ENCODE data around the gene UBLCP1.
"Not testable (repeated sequence)": the region's sequence is repeated elsewhere in the genome, so short reads cannot be mapped to it uniquely, and the experiment has no call there.

The UBLCP1 gene

DNA sequence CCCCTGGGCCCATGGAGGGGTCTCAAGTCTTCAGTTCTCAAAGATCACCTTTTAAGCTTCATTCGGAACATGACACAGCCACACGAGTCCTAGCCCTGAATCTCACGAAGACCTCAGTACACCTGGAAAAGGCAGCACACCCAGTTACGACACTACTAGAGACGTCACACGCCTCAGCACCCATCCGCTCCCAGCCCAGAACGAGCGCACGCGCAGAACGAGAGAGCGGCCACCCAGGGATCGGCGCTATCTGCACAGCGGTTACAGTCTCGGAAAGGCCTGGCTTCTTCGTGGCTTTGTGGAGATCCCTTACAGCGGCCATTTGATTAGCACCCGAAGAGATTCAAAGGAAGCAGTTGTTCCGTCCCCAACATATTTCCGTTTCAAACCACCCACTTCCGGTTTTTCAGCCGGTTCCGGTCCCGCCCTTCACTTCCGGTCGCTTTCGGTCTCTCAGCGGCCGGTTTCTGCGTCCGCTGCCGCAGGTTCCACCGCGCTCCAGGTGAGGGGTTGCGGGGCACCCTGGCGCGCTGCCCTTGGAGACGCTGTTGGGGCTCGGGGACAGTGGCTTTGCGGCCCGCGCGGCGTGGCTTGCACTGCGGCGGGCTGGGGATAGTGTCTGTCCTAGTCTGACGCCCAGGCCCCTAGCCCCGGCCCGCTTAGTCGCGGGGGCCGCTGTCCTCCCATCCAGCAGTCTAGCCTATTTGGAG lies at the start of gene UBLCP1:
TSS of gene UBLCP1 (plus strand) at position 432 of the 710 bp plus-strand sequence. CDS start 5,626 bp downstream, outside the sequence.
- DNase-seq, result peak; percentile 86

DNA sequence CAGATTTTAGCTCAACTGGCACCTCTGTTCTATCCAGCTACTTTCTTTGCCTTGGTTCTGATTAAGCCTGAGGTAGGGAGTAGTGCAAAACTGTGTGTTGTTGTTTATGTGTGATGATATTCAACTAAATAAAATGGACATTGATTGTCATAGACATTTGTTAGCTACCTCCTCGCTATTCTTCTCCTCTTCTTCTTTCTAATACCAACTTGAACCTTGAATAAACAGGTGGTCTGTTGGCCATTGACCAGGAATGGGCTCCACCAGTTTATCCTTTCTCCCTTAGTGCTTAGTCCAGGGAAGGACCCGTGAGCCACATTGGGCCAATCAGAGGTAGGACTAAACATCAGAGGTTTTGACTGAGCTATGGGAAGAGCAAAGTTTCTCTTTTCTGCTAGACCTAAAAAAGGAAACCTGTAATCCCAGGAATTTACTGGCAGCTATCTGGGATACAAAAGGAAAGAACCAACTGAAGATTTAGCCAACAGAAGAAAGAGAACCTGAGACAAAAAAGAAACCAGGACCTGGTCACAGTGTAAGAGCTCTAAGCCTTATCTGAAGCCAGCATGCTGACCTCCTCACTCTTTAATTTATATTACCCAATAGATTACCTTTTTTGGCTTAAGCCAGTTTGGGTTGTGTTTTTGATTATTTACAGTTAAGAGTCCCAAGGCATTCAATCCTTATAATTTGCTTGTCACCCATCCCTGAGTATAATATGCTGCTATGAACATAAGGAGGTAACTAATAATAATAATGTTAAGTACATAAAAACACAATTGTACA lies 48.4 kb upstream of the UBLCP1 start:
- DNase-seq, result no peak

DNA sequence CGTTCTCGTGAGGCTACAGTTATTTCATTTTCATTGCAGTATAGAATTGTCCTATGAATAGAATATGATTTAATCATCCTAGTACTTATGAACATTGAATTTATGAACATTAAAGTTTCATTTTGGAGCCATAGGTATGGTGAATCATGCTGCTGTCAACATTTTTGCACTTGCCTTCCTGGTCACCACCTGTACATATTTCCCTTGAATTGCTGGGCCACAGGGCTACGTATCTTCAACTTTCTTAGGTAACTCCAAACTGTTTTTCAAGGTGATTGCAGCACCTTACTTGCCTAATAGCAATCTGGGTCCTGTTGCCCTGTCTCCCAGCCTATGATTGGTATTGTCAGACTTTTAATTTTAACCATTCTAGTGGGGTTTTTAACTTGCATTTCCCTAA lies 47.2 kb upstream of the UBLCP1 start:
- DNase-seq, result no peak

GRCh38 chr5:159216454-159216853 lies 46.6 kb upstream of the UBLCP1 start:
- DNase-seq, result no peak

- no peak for DNase-seq
Measured at GRCh38 chr5:159217236-159217635, 45.9 kb upstream of the UBLCP1 start.

DNA sequence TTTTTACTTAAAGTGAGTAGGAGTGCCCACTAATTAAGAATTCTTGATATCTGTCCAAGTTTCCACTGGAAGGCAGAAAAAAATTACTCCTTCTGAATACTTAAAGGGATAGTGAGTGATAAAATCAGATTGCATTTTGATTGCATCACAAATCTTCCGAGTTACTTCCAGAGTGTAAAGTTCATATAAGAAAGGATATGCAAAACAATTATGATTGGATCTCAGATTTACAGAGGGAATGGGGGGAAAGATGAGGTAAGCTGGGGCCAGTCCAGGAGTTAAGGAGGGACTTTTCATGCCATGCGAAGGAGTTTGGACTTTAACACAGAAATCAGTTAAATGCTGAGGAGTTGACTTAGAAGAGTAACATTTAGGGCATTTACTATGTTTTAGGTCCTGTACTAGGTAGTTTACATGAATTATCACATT lies 44.5 kb upstream of the UBLCP1 start:
- no peak for DNase-seq

DNA sequence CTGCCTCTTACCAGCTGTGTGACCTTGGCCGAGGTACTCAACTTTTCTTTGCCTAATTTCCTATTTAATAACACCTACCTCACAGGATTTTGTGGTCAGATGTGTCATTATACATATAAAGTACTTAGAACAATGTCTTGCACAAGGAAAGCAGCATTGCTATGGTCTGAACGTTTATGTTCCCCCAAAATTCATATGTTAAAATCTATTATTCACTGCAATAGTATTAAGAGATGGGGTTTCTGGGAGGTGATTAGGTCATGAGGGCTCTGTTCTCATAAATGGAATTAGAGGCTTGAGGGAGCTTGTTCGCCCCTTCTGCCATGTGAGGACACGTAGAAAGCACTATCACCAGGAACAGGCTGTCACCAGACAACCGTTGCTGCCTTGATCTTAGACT lies 42.9 kb upstream of the UBLCP1 start:
- no peak for DNase-seq

DNA sequence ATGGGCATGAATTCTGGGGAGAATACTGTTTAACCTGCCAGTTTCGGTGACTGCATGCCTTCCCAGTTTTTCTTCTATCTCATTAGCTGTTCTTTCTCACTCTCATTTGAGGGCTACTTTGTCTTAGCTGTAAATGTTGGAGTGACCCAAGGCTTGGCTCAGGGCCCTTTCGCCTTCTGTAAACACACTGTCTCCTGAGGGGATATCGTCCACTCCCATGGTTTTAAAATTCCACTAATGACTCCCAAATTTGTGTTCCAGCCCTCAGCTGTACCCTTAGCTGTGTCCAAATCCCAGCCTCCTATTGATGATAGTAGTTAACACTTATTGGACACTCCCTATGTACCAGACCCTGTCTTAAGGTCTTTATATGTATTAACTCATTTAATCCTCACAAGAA lies 39.6 kb upstream of the UBLCP1 start:
- no peak for DNase-seq

DNA sequence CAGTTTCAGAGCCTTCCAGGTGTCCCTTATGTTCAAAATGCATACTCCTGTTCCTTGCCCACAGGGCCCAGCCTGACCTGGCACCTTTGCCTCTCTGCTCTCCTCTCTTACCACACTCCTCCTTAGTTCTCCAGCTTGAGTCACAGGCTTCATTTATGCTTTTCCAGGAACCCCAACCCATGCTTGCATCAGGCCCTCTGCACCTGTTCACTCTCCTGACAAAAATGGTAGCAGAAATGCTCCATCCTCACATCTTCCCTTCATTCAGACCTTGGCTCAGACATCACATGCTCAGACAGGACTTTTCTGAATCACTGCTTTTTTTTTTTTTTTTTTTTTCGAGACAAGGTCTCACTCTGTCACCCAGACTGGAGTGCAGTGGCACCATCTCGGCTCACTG lies 38.6 kb upstream of the UBLCP1 start:
- DNase-seq, result no peak

- no peak for DNase-seq
Measured at GRCh38 chr5:159226451-159226850, 36.6 kb upstream of the UBLCP1 start.

GRCh38 chr5:159227452-159227851 lies 35.6 kb upstream of the UBLCP1 start:
- no peak for DNase-seq

DNA sequence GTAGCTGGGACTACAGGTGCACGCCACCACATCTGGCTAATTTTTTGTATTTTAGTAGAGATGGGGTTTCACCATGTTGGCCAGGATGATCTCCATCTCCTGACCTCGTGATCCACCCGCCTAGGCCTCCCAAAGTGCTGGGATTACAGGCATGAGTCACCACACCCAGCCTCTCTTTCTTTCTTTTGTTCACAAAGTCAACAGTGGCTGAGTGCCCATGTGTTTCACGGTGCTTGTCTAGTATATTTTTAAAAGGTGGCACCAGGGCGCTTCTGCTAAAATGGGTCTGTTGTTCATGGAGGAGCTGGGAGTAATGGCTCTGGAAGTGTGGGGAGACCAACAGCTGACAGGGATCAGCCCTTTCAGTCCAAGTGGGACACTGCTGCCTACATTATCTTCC lies 35.0 kb upstream of the UBLCP1 start:
- DNase-seq, result not testable (repeated sequence)

DNA sequence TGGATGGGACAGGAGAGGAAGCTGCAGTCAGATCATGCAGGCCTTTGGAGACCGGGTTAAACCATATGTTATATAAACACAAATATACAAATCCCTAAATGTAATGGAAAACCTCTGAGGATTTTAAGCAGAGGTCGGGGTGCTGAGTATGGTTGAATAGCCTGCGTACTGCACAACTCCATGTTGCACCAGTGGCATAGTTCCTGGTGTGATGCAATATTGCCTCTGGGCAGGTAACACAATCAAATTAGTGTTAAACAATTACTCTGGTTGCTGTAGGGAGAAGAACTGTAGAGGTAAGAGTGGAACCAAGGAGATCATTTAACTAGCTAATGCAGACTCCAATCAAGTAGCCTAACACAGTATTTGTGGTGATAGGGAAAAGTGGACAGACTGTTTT lies 32.4 kb upstream of the UBLCP1 start:
- DNase-seq, result no peak

GRCh38 chr5:159231167-159231566 lies 31.9 kb upstream of the UBLCP1 start:
- DNase-seq, result no peak

DNA sequence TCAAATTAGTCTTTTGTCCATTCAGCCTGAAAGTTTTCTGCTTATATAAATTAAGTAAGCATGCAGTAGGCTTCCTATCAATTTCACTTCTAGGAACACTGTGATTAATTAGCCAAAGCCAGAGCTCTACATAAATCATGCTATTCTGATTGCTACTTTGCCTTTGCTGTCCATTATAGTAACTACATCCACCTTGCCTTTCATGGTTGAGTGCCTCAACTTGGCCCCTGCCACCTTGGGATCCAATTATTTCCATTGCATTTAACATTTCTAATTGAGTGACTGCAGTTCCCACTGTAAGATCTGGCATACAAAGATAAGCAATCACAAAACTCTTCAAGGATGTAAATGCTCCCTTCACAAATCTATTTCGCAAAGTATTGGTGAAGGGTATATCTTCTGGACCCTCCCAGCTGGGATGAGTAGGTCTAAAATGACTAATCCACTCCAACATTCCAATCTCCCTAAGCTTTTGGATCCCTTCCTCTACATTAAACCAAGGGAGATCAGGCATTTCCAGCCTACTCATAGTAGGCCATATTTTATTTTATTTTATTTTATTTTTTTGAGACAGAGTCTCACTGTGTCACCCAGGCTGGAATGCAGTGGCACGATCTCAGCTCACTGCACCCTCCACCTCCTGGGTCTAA lies 27.1 kb upstream of the UBLCP1 start:
- DNase-seq, result not testable (repeated sequence)

GRCh38 chr5:159240301-159240870 lies 22.7 kb upstream of the UBLCP1 start:
- DNase-seq, result no peak

DNA sequence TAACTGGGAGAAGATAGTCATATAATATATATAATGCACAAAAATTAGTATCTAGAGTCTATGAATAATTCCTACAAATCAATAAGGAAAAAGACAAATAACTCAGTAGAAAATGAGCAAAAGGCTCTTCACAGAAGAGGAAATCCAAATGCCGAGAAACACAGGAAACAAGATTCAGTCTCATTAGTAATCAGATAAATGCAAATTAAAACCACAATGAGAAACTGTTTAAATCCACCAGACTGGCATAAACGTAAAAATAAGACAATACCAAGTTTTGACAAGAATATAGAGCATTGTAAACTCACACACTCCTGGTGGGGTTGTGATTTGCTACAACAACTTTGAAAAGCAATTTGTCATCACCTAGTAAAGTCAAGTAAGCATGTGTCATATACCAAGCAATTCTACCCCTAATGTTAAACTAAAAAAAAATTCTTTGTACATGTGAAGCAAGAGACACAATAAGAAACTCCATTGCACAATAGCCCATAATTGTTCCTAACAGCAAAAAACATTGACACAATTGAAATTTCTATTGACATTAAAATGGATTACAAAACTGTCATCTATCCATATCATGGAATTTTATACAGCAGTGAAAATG lies 21.0 kb upstream of the UBLCP1 start:
- DNase-seq, result no peak

- DNase-seq, result no peak
Measured at GRCh38 chr5:159242656-159243055, 20.4 kb upstream of the UBLCP1 start.

DNA sequence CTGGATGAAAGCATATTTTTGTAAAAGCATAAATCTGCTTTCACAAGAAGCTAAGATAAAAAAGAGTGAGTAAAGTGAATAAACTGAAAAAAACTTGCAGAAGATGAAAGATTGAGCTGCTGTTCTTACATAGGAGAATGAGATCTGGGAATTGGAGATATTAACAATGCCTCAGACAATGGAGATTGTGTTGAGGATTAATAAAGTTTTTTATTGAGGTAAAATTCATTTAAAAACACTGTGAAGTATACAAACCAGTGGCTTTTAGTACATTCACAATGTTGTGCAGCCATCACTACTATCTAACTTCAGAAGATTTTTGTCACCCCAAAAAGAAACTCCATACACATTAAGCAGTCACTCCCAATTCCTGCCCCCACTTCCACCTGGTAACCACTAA lies 19.7 kb upstream of the UBLCP1 start:
- no peak for DNase-seq

DNA sequence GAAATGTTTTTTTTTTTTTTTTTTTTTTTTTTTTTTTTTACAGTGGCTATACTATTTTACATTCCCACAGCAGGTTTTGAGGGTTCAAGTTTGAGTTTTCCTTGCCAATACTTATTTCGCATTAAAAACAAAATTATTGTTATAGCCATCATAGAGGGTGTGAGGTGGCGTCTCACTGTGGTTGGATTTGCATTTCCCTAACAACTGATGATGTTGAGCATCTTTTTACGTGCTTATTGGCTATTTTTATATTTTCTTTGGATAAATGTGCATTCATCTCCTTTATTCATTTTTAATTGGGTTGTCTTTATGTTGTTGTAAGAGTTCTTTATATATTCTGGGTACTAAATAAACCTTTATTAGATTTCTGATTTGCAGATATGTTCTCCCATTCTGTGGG lies 18.9 kb upstream of the UBLCP1 start:
- no peak for DNase-seq

DNA sequence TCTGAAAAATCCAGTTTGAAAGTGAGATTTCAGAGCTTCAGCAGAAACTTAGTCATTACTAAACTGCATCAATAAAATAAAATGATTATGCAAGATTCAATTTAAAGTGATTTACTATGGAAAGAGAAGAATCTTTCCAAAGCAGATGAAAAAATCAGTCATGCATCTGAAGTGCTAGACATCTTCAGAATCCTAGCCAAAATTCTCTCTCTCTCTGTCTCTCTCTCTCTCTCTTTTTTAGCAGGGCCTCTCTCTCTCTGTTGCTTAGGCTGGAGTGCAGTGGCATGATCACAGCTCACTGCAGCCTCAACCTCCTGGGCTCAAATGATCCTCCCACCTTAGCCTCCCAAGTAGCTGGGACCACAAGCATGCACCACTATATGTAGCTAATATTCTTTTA lies 18.2 kb upstream of the UBLCP1 start:
- no peak for DNase-seq

GRCh38 chr5:159249158-159249557 lies 13.9 kb upstream of the UBLCP1 start:
- DNase-seq, result no peak

DNA sequence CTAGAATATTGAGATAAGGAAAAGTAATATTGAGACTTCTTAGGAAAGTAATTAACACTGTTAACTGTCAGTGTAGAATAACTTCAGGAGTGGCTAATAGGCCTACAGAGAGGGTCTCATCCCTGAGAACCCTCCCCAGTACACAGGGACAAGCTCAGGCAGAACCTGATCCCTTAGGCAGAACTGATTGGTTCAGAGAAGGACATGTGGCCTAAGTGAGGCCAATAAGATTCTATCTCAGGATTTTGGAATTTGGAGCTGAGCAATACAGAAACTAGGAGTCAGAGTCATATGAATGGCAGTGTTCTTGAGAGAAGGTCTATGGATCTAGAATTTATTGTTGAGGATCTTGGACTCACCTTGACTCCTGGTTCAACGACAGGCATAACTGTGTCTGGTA lies 10.9 kb upstream of the UBLCP1 start:
- no peak for DNase-seq

All from NCI-H2227 treated with DMSO at 0.1 percent for 48 hours (cell line).